DMS114 treated with DMSO at 0.1 percent for 48 hours (cell line): ENCODE results near the gene EPHB2.

Experiments used
- DNase-seq: peaks from one replicate; lab custom pipeline; 2025; ENCODE audit not compliant: unreplicated experiment; lab: John Stamatoyannopoulos, UW

The EPHB2 gene

GRCh38 chr1:22875841-22876240 lies 165.2 kb downstream of the EPHB2 start:
- no peak for DNase-seq

GRCh38 chr1:22876359-22877111 lies 165.9 kb downstream of the EPHB2 start:
- DNase-seq, result no peak

- DNase-seq, result no peak
Measured at GRCh38 chr1:22877112-22877915, 166.7 kb downstream of the EPHB2 start.

GRCh38 chr1:22877980-22878379 lies 167.3 kb downstream of the EPHB2 start:
- DNase-seq, result no peak

- no peak for DNase-seq
Measured at GRCh38 chr1:22878626-22879025, 168.0 kb downstream of the EPHB2 start.

GRCh38 chr1:22879445-22879844 lies 168.8 kb downstream of the EPHB2 start:
- no peak for DNase-seq

GRCh38 chr1:22880174-22880601 lies 169.5 kb downstream of the EPHB2 start:
- no peak for DNase-seq

GRCh38 chr1:22883406-22883805 lies 172.8 kb downstream of the EPHB2 start:
- no peak for DNase-seq

GRCh38 chr1:22884806-22885530 lies 174.3 kb downstream of the EPHB2 start:
- no peak for DNase-seq

- DNase-seq, result no peak
Measured at GRCh38 chr1:22886211-22886610, 175.6 kb downstream of the EPHB2 start.

GRCh38 chr1:22887491-22887890 lies 176.9 kb downstream of the EPHB2 start:
- DNase-seq, result no peak

- DNase-seq, result no peak
Measured at GRCh38 chr1:22888320-22889075, 177.9 kb downstream of the EPHB2 start.

- DNase-seq, result peak; percentile 7
Measured at GRCh38 chr1:22889213-22889827, 178.7 kb downstream of the EPHB2 start.

GRCh38 chr1:22892789-22893188 lies 182.2 kb downstream of the EPHB2 start:
- peak; percentile 51 for DNase-seq

- DNase-seq, result no peak
Measured at GRCh38 chr1:22893292-22893691, 182.7 kb downstream of the EPHB2 start.

- no peak for DNase-seq
Measured at GRCh38 chr1:22895357-22895756, 184.7 kb downstream of the EPHB2 start.

GRCh38 chr1:22896184-22896583 lies 185.5 kb downstream of the EPHB2 start:
- no peak for DNase-seq

- DNase-seq, result no peak
Measured at GRCh38 chr1:22900451-22900850, 189.8 kb downstream of the EPHB2 start.

GRCh38 chr1:22903113-22903512 lies 192.5 kb downstream of the EPHB2 start:
- DNase-seq, result no peak

GRCh38 chr1:22906968-22907367 lies 196.3 kb downstream of the EPHB2 start:
- DNase-seq, result no peak
